ENCODE measurements around the gene HOXB6.
A peak's percentile ranks its signal among the peaks of the same experiment; 100 is the strongest.

Gene HOXB6

GRCh38 chr17:48631693-48632578, 27.1 kb upstream of the HOXB6 start:
- H3K4me1 Mint-ChIP-seq = peaks cover 88% of the 10 kb centered on the region
- peak; percentile 20 for DNase-seq
- no peaks in the 10 kb centered on the region for H3K9me3 Mint-ChIP-seq
- TF ChIP-seq, protein P1, sequence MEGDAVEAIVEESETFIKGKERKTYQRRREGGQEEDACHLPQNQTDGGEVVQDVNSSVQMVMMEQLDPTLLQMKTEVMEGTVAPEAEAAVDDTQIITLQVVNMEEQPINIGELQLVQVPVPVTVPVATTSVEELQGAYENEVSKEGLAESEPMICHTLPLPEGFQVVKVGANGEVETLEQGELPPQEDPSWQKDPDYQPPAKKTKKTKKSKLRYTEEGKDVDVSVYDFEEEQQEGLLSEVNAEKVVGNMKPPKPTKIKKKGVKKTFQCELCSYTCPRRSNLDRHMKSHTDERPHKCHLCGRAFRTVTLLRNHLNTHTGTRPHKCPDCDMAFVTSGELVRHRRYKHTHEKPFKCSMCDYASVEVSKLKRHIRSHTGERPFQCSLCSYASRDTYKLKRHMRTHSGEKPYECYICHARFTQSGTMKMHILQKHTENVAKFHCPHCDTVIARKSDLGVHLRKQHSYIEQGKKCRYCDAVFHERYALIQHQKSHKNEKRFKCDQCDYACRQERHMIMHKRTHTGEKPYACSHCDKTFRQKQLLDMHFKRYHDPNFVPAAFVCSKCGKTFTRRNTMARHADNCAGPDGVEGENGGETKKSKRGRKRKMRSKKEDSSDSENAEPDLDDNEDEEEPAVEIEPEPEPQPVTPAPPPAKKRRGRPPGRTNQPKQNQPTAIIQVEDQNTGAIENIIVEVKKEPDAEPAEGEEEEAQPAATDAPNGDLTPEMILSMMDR (IDR thresholded peaks at IDR 0.05) = no peak
- peak overlapping the region; percentile 99 for H3K4me3 Mint-ChIP-seq
- peaks cover 15% of the 10 kb centered on the region for H3K36me3 Mint-ChIP-seq (ENCODE audit: low read depth)
- H3K27ac Mint-ChIP-seq = peak overlapping the region; percentile 99
- peaks cover 11% of the 10 kb centered on the region for H3K27me3 Mint-ChIP-seq (ENCODE audit: low read depth, poor library complexity)

DNA sequence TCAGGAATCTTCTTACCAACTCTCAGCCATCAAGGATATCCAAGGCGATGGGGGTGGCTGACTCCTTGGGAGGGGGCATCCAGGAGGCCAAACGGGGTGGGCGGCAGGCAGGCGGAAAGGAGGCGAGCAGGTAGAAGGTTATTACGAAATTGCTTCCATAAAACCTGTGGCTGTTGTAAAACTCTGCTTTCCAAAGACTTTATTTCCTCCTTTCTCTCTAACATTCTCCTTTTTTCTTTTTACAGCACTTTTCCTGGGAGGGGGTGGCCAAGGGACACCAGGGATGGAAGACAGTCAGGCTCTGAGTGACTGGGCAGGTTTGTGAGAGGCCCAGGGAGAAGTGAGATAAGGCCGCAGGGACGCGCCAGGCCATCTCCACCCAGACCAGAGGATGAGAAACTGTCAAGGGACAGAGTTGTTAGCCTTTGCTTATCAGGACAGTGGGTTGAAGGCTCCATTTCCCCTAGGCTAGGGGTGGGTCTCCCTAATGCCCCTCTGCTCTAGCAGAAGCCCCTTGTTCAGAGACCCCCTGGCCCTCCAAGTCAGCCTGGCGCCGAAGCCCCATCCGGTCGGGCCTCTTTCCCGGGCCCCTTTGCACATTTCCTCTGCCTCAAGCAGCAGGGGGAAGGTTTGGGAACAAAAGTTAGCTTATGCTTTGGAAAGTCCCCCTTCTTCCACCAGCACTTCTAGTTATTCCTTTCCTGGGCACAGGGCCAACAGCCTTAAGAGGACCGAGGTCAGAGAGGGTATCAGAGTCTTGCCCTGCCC, 26.3 kb upstream of the HOXB6 start:
- Mint-ChIP-seq H3K27ac (peak overlapping the region; percentile 99), H3K27me3 (ENCODE audit: low read depth, poor library complexity) (peaks cover 11% of the 10 kb centered on the region), H3K36me3 (ENCODE audit: low read depth) (peaks cover 15% of the 10 kb centered on the region), H3K9me3 (no peaks in the 10 kb centered on the region), H3K4me1 (peaks cover 84% of the 10 kb centered on the region), H3K4me3 (peak overlapping the region; percentile 99)
- TF ChIP-seq, protein P1 (IDR thresholded peaks at IDR 0.05) = no peak
- peak; percentile 24 for DNase-seq

GRCh38 chr17:48630009-48630924, 25.5 kb upstream of the HOXB6 start:
- no peaks in the 10 kb centered on the region for H3K9me3 Mint-ChIP-seq
- H3K27ac Mint-ChIP-seq = peak overlapping the region; percentile 99
- TF ChIP-seq, protein P1 (IDR thresholded peaks at IDR 0.05) = no peak
- H3K27me3 Mint-ChIP-seq (ENCODE audit: low read depth, poor library complexity) = peaks cover 11% of the 10 kb centered on the region
- peak; percentile 23 for DNase-seq
- H3K4me1 Mint-ChIP-seq = peaks cover 76% of the 10 kb centered on the region
- peaks cover 20% of the 10 kb centered on the region for H3K36me3 Mint-ChIP-seq (ENCODE audit: low read depth)
- peak overlapping the region; percentile 99 for H3K4me3 Mint-ChIP-seq

- H3K36me3 Mint-ChIP-seq (ENCODE audit: low read depth) = peaks cover 24% of the 10 kb centered on the region
- DNase-seq = peak; percentile 16
- peaks cover 14% of the 10 kb centered on the region for H3K27me3 Mint-ChIP-seq (ENCODE audit: low read depth, poor library complexity)
- H3K9me3 Mint-ChIP-seq = no peaks in the 10 kb centered on the region
- H3K4me3 Mint-ChIP-seq = peak overlapping the region; percentile 99
- peak overlapping the region; percentile 99 for H3K27ac Mint-ChIP-seq
- peaks cover 67% of the 10 kb centered on the region for H3K4me1 Mint-ChIP-seq
- TF ChIP-seq, protein P1 (IDR thresholded peaks at IDR 0.05) = no peak
These were observed 24.6 kb upstream of the HOXB6 start for GRCh38 chr17:48629411-48629759.

DNA sequence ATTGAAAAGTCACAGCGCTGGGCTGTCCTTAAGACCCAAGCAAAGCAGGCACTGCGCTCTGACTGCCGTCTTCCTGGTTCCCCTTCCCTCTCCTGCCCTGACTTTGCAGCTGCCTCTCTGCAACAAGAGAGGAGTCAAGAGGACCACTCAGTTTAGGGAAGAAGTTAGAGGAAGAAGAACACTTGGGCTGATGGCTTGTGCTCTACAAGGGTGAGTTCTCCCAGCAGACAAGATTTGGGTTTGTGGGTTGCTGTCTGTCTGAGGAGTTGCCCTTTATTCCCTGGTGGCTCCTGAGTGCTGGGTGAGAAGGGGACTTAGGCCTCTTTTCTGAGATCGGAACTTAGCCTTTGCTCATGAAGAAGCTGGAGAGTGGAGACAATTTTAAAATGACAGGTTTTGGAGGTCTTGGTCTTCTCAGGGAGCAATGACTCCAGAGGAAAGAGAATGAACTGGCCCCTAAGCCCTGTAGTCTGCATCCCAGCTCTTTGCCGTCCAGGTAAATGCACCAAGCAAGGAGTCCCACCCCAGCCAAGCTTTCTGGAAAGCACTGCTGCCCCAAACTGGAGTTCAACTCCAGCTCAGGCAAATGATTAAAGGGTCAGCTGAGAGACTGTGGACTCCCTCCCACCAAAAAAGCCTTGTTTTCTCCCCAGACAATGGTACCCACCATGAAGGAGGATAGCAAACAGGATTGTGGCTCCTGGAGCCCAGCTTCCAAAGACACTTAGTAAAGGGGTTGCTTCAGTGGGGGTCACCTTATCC, 24.0 kb upstream of the HOXB6 start:
- H3K9me3 Mint-ChIP-seq = no peaks in the 10 kb centered on the region
- H3K27ac Mint-ChIP-seq = peak overlapping the region; percentile 99
- peak; percentile 19 for DNase-seq
- H3K36me3 Mint-ChIP-seq (ENCODE audit: low read depth) = peaks cover 29% of the 10 kb centered on the region
- peaks cover 17% of the 10 kb centered on the region for H3K27me3 Mint-ChIP-seq (ENCODE audit: low read depth, poor library complexity)
- H3K4me1 Mint-ChIP-seq = peaks cover 66% of the 10 kb centered on the region
- H3K4me3 Mint-ChIP-seq = peak overlapping the region; percentile 99
- TF ChIP-seq, protein P1 (IDR thresholded peaks at IDR 0.05) = no peak

Data from nephron progenitor cell (in vitro differentiated cells).